ENCODE results near the gene UCP2.
A peak's percentile ranks its signal among the peaks of the same experiment; 100 is the strongest.

Gene UCP2

DNA sequence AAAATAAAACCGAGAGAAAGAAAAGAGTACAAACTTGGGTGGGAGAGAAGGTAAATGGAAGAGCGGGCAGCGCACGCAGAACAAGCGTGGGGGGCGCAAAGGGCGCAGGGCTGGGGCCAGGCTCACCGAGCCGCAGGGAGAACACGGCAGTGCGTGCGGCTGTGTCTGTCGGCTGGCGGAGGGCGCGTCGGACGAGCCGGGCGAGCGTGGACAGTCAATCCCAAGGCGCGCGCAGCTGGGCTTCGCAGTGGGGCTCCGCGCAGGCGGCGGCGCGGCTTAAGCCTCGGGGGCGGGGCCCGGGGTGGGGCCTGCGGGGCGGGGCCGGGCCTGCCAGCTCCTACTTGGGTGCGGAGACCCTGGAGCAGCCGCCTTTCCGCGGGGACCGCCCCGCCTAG lies at the start of gene UCP2:
TSS of gene UCP2 (minus strand) at position 249 of the 395 bp plus-strand sequence. CDS start 4,465 bp downstream, outside the sequence.
- peak; percentile 90 for DNase-seq

DNA sequence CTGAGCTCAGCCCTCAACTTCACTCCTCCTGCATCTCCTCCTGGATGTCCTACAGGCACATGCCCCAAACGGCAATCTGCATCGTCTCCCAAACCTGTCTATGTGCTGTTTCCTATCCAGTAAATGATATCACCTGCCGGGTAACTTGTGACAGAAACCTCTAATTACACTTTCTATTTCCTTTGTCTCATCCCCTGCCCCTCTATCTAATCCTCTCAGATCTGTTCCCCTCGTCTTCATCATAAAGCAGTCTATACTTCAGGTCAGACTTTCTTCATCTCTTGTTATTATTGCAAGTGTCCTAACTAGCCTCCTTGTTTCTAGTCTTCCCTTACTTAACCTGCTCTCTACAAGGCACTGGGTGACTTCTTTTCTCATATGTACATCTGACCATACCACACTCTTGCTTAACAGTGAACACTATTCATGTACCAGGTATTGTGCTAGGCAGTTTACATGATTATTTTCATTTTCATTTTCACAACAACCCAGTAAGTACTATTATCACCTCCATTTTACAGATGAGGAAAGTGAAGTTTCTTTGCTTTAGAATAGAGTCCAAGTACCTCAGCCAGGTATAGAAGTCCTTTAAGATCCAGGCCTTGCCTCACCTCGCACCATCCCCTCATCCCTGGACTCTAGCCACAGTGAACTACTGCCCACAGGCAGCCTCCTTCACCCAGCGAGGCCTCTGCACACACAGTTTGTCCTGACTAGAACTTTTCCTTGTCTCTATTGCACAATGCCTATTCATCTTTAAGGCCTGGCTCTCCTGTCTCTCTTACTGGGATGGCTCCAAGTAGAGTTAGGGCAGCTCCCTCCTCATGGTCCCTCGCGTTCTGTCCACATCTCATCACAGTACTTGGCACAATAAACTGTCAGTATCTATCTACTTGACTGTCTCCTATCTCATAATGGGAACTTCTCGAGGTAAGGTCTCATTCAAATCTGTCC lies 48.4 kb upstream of the UCP2 start:
- peak; percentile 23 for DNase-seq

- DNase-seq: peak; percentile 28
Measured at GRCh38 chr11:74025467-74026166, 43.0 kb upstream of the UCP2 start.

- DNase-seq: no peak
Measured at GRCh38 chr11:74024261-74025029, 41.8 kb upstream of the UCP2 start.

- DNase-seq: no peak
Measured at GRCh38 chr11:74023276-74023675, 40.6 kb upstream of the UCP2 start.

DNA sequence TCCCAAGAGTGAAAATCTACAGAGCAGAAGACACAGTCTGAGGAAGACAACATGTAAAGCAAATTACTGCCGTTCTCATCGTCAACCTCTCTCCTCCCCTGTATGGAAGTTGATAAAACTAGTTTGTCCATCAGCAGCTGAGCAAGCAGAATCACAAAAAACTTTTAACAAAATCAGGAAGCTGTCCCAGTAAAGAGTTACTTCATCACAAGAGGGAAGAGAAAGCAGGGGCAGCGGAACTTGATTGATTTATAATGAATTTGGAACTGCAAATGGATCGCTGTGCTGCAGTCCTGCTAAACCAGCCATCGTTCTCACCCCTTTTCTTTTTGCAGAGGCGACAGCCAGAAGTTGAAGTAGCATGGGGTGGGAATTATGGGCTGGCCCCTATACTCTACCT lies 39.9 kb upstream of the UCP2 start:
- no peak for DNase-seq

DNA sequence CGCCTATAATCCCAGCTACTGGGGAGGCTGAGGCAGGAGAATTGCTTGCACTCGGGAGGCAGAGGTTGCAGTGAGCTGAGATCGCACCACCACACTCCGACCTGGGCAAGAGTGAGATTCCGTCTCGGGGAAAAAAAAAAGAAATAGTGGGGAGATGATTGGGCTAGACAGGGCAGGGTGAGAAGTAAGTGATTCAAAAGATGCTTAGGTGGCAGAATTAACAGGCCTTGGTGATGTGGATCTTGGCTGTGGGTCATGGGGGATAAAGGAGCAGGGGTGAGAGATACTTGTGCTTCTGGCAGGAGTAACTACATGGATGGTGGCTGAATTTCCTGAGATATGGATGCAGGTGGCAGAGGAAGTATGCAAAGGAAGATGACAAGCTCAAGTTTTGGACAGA lies 39.4 kb upstream of the UCP2 start:
- no peak for DNase-seq

- no peak for DNase-seq
Measured at GRCh38 chr11:74020539-74020938, 37.9 kb upstream of the UCP2 start.

GRCh38 chr11:74019860-74020259 lies 37.2 kb upstream of the UCP2 start:
- DNase-seq: peak; percentile 37

DNA sequence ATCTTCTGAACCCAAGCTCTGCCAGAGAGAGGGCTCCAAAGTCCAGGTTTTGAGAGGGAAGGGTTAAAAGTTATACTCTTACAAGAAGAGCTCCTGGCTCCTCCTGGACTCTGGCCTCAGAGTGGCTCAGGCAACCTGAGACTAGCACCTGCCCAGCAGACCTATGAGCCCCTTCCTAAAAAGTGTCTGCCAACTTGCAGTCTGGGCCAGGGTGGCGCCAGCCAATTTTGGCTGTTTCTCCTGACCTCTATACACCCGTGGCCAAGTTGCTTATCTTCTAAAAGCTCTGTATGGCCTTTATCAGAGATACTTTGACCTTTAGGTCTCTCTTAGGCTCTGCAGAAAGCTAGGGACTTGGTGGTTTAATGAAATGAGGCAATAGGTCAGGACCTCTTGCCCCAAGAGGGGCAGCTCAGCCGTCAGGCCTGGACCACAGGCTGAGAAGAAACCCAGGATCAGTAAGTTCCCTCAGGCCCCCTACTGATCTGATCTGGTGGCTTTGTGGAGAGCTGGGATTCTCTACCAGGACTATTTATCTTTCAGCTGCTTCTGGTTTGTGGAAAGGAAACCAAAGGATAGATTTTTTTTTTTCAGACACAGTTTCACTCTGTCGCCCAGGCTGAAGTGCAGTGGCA lies 36.6 kb upstream of the UCP2 start:
- DNase-seq: no peak

- peak; percentile 24 for DNase-seq
Measured at GRCh38 chr11:74018331-74019005, 35.8 kb upstream of the UCP2 start.

GRCh38 chr11:74017631-74018030 lies 35.0 kb upstream of the UCP2 start:
- no peak for DNase-seq

DNA sequence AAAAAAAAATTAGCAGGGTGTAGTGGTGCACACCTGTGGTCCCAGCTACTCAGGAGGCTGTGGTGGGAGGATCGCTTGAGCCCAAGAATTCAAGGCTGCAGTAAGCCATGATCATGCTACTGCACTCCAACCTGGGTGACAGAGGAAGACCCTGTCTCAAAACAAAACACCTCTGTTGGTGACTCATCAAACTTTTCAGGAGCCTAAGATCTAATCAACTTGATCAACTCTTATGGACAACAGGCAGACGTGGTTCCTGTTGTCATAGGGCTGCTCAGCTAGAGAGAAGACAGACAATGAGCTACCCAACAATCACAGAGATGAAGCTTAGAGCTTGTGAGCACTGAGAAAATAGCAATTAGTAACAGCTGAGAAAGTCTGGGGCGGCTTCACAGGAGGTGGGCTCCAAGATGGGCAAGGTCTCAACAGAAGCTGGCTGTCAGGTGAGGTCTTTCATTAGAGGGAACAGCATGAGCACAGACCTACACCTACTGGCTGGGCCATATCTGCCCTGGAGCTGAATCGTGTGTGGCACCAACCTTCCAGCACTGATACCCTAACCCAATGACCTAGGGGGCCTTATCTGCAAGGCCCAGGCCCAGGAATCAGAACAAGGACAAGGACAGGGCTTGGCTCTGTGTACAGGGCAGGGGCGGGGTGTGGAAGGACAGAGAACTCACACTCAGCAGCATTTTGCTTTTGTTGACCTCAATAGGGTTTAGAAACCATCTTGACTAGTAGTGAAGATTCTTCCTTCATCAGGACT lies 33.5 kb upstream of the UCP2 start:
- DNase-seq: no peak

DNA sequence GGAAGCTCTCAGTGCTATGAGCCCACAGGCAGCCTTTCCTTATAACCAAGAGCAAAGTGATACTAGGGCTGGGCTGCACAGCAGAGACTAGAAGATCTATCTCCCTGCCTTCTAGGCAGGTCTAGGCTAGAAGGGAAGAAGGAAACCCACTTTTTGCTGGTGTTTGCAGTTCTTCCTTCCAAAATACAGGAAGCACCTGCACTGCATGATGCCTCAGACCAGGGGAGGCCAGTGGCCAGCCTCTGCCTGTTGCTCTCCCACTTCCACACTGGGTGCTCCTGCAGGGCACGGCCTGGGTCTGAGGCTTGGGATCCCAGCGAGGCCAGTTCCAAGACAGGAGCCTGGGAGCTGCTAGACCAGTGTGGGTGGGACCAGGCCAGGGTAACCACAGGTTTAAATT lies 32.2 kb upstream of the UCP2 start:
- DNase-seq: no peak

GRCh38 chr11:74013141-74013540 lies 30.5 kb upstream of the UCP2 start:
- DNase-seq: no peak

DNA sequence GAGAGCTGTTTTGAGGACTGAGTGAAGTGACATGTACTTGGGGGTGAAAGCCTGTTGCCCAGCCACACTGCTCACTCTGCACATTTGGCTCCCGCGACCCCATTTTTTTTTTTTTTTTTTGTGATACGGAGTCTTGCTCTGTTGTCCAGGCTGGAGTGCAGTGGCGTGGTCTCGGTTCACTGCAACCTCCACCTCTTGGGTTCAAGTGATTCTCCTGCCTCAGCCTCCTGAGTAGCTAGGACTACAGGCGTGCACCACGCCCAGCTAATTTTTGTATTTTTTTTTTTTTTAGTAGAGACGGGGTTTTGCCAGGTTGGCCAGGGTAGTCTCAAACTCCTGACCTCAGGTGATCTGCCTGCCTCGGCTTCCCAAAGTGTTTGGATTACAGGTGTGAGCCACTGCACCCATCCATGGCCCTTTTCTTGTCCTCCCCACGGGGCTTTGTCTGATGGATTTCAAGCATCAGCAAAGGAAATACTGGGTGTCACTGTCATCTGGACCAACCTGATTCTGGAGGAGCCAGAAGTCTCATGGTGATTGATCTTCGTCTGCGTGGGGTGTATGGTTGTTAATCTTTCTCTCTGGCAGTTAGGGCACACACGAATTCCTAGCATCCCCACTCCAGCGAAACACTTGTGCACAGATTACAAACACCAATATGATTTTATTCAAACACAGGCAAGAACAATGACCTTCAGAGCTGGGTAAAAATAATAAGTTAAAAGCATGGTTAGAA lies 29.6 kb upstream of the UCP2 start:
- no peak for DNase-seq

- DNase-seq: peak; percentile 75
Measured at GRCh38 chr11:74011360-74012073, 28.9 kb upstream of the UCP2 start.

DNA sequence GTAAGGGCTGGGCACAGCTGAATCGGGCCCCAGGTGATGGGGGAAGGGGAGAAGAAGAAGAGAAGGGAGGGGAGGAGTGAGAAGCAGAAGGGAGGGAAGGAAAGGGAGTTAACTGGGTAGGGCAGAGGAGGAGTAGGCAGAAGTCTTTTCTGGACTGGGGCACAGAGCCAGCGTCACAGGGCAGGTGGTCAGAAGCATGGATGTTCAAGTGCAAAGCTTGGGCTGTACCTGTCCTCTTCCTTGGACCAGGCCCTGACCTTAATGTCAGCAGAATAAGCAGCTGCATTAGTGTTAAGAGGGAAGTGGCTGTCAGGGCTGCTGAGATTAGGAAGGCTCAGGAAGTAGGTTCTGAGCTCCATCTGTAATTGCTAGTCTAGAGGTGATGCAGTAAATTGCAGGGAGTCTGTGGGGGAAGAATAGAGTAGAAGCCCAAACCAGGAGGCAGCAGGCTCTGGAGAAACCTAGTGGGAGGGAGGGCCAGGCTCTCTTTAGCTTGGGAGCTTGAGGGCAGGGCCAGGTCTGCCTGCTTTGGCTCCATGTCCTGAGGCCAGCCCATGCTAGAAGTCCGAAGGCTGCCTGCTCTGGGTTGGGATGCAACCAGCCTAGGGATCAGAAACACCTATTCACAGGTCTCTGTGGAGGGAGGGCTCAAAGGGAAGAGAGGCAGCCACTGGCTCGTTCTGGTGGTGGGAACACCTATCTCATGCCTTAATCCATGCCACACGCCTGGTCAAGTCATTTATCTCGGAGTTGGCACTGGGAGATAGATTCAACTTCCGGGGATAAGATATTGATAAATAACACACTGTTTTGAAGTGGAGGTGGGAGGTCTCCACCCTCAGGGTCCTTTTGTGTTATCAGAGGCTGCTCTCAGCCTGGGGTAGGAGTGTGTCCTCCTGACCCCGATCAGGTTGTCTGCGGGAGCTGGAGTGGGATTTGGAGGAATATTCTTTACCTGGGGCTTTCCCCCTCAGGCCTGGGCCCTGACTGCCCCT lies 28.0 kb upstream of the UCP2 start:
- no peak for DNase-seq

Measured in CD4-positive, alpha-beta T cell treated with Interleukin-10 for 1 hour (primary cell).